ENCODE measurements around the gene ZBTB11. TPM values are rescaled to one million over a fixed set of nuclear protein-coding genes. Genes with fewer than 3 reads are reported as not detected.

The ZBTB11 gene, protein sequence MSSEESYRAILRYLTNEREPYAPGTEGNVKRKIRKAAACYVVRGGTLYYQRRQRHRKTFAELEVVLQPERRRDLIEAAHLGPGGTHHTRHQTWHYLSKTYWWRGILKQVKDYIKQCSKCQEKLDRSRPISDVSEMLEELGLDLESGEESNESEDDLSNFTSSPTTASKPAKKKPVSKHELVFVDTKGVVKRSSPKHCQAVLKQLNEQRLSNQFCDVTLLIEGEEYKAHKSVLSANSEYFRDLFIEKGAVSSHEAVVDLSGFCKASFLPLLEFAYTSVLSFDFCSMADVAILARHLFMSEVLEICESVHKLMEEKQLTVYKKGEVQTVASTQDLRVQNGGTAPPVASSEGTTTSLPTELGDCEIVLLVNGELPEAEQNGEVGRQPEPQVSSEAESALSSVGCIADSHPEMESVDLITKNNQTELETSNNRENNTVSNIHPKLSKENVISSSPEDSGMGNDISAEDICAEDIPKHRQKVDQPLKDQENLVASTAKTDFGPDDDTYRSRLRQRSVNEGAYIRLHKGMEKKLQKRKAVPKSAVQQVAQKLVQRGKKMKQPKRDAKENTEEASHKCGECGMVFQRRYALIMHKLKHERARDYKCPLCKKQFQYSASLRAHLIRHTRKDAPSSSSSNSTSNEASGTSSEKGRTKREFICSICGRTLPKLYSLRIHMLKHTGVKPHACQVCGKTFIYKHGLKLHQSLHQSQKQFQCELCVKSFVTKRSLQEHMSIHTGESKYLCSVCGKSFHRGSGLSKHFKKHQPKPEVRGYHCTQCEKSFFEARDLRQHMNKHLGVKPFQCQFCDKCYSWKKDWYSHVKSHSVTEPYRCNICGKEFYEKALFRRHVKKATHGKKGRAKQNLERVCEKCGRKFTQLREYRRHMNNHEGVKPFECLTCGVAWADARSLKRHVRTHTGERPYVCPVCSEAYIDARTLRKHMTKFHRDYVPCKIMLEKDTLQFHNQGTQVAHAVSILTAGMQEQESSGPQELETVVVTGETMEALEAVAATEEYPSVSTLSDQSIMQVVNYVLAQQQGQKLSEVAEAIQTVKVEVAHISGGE
- total RNA-seq: 24.1 and 24.7 TPM in 2 replicates

DNA sequence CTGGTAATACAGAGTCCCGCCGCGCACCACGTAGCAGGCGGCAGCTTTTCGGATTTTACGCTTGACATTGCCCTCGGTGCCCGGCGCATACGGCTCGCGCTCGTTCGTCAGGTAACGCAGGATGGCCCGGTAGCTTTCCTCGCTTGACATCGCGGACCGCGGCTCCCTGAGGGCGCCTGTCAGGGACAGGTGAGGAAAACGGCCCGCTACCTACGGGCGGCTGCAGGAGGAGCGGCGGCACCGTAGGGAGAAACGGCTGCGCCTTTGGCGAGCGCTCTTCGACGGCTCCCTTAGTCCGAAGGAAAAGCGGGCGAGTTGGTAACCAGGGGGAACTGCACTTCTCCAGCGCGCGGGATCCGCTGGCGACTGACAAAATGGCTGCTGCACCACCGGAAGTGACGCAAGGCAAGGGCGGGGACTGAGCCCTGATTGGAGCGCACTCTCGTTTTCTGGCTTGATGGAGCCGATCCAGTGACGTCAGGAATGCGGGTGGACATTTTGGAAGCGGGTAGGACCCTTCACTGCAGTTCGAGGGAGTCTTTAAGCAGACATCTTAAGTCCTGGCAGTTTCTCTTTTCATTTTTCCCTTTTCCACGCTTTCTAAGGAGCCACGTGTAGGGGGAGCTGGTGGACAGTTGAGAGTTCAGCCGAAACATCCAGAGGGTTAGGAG, at the start of gene ZBTB11:
TSS of gene ZBTB11 (minus strand) at position 368 of the 671 bp plus-strand sequence. CDS start at position 150, 218 bp downstream.

GRCh38 chr3:101724329-101725193, 47.6 kb upstream of the ZBTB11 start, which contains the start of gene CEP97:
Gene CEP97 (plus strand): TSS chr3:101724614. CDS start chr3:101724677, 63 bp downstream.

Small RNA genes lying within 50 kb of the gene (small RNA-seq; reads per million reads assigned to genes)
- not detected for gene RF00019
- not detected for gene RNU6-1256P
- gene RNY1P12: 0.09 reads per million

Other genes starting within 250 kb of the ZBTB11 start
- gene SENP7, start 163.9 kb downstream of the ZBTB11 start, total RNA-seq: 20.1 and 32.6 TPM in 2 replicates
- 17.3 and 19.6 TPM in 2 replicates for gene TRMT10C, start 115.3 kb downstream of the ZBTB11 start, total RNA-seq
- 54.2 and 68.2 TPM in 2 replicates for gene PCNP, start 103.0 kb downstream of the ZBTB11 start, total RNA-seq
- 1,310 and 2,117 TPM in 2 replicates for gene RPL24, start 9.6 kb upstream of the ZBTB11 start, total RNA-seq
- gene CEP97, start 47.5 kb upstream of the ZBTB11 start, total RNA-seq: 11.2 and 13.3 TPM in 2 replicates
- 12.2 and 18.3 TPM in 2 replicates for gene NXPE3, start 102.1 kb upstream of the ZBTB11 start, total RNA-seq
- gene NFKBIZ, start 172.4 kb upstream of the ZBTB11 start, total RNA-seq: 26.9 and 119 TPM in 2 replicates